ENCODE results near the gene BUD13. TPM values are rescaled to one million over a fixed set of nuclear protein-coding genes. Genes with fewer than 3 reads are reported as not detected.

The BUD13 gene
- total and polyA plus RNA-seq, 2 of the 13 experiments (the other 11 are each of a cell fraction or from before 2014, with no cell fraction given), result 13.3 to 25.9 TPM

DNA sequence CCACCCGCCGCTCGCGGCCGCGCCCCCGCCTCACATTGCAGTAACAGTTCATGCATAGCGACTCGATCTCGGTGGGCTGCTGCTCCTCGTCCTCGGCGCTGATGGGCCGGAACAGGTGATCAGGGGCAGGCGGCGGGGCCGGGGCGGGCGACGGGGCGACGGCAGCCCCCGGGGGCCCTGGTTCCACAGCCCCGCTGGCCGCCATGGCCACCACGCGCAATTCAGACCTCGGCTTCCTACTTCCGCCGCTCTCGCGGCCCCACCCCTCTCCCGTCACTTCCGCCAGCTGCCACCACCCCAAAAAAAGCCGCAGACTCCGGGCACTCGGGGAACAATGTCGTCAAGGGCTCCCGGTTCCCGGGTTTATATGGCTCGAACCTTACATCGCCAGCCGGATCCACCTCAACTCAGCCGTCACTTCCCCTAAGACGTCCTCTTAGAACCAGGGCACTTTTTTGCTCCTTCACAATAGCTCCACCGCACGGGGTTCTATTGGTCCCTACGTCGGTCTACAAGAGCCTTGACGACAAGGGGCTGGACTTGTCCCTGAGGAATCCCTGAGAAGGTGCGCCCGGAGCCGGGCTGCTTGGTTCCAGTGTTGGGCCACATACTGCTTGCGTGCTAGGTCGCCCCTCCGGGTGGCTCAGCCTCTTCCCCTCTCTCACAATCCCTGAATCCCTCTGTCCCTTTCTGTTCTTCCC is 15.1 kb upstream of the BUD13 start, which contains the start of gene ZPR1 (continued):
- TF ChIP-seq KDM2A (CRISPR knock-in tag; IDR thresholded peaks at IDR 0.05; ENCODE audit: borderline replicate concordance, low read depth) (peak; percentile 89), ISL2 (CRISPR knock-in tag; IDR thresholded peaks at IDR 0.05) (no peak; the same call in 1 of the 2 replicates), HOXD1 (CRISPR knock-in tag; IDR thresholded peaks at IDR 0.05) (no peak), PPARG (CRISPR knock-in tag; conservative IDR thresholded peaks at IDR 0.05) (no peak), ATAD3A (CRISPR knock-in tag; IDR thresholded peaks at IDR 0.05) (no peak), FOXO1 (CRISPR knock-in tag; IDR thresholded peaks at IDR 0.05) (no peak), GATAD2A (CRISPR knock-in tag; IDR thresholded peaks at IDR 0.05) (no peak), REL (CRISPR knock-in tag; conservative IDR thresholded peaks at IDR 0.05) (0 out of 2 replicates have a peak, but pooled peaks have one; percentile 19), ZKSCAN1 (IDR thresholded peaks at IDR 0.05; ENCODE audit: low read length) (no peak), HCFC1 (IDR thresholded peaks at IDR 0.05; ENCODE audit: low read depth, low read length) (no peak), ZNF572 (CRISPR knock-in tag; IDR thresholded peaks at IDR 0.05) (0 out of 2 replicates have a peak, but pooled peaks have one; percentile 24), ZNF3 (CRISPR knock-in tag; IDR thresholded peaks at IDR 0.05) (no peak), TBP (CRISPR knock-in tag; IDR thresholded peaks at IDR 0.05) (no peak), MLX (CRISPR knock-in tag; IDR thresholded peaks at IDR 0.05) (0 out of 2 replicates have a peak, but pooled peaks have one; percentile 14), FOXC1 (CRISPR knock-in tag; IDR thresholded peaks at IDR 0.05; ENCODE audit: borderline replicate concordance) (peak; percentile 54; the same call in 1 of the 2 replicates), SRF (IDR thresholded peaks at IDR 0.05; ENCODE audit: low read depth, low read length) (peak; percentile 25; the same call in 1 of the 2 replicates), ERF (CRISPR knock-in tag; IDR thresholded peaks at IDR 0.05) (peak; percentile 47; the same call in 1 of the 2 replicates), ZKSCAN5 (CRISPR knock-in tag; IDR thresholded peaks at IDR 0.05) (no peak), PHF20 (CRISPR knock-in tag; IDR thresholded peaks at IDR 0.05) (peak; percentile 88), RFX3 (CRISPR knock-in tag; IDR thresholded peaks at IDR 0.05) (no peak), MIER2 (CRISPR knock-in tag; IDR thresholded peaks at IDR 0.05) (no peak), EHMT2 (IDR thresholded peaks at IDR 0.05; ENCODE audit: borderline replicate concordance, low read depth, low read length) (no peak), EEA1 (CRISPR knock-in tag; IDR thresholded peaks at IDR 0.05; ENCODE audit: borderline replicate concordance) (no peak), NR2F2 (IDR thresholded peaks at IDR 0.05; ENCODE audit: borderline replicate concordance, low read depth) (no peak), NCOA2 (CRISPR knock-in tag; IDR thresholded peaks at IDR 0.05) (no peak), ESRRA (CRISPR knock-in tag; IDR thresholded peaks at IDR 0.05; ENCODE audit: low read depth) (no peak), DPF2 (CRISPR knock-in tag; IDR thresholded peaks at IDR 0.05; ENCODE audit: borderline replicate concordance, low read depth) (no peak), RARA (CRISPR knock-in tag; IDR thresholded peaks at IDR 0.05) (0 out of 2 replicates have a peak, but pooled peaks have one; percentile 25), ZNF768 (CRISPR knock-in tag; IDR thresholded peaks at IDR 0.05) (peak; percentile 41; the same call in 1 of the 2 replicates), ATF4 (CRISPR knock-in tag; IDR thresholded peaks at IDR 0.05) (no peak), NFE2L2 (IDR thresholded peaks at IDR 0.05; ENCODE audit: low read length) (no peak)
- TF ChIP-seq, protein P1, sequence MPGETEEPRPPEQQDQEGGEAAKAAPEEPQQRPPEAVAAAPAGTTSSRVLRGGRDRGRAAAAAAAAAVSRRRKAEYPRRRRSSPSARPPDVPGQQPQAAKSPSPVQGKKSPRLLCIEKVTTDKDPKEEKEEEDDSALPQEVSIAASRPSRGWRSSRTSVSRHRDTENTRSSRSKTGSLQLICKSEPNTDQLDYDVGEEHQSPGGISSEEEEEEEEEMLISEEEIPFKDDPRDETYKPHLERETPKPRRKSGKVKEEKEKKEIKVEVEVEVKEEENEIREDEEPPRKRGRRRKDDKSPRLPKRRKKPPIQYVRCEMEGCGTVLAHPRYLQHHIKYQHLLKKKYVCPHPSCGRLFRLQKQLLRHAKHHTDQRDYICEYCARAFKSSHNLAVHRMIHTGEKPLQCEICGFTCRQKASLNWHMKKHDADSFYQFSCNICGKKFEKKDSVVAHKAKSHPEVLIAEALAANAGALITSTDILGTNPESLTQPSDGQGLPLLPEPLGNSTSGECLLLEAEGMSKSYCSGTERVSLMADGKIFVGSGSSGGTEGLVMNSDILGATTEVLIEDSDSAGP (CRISPR knock-in tag; IDR thresholded peaks at IDR 0.05; ENCODE audit: borderline replicate concordance), result peak; percentile 68; the same call in 1 of the 2 replicates

Measured in HepG2 (cell line).